ENCODE data around the gene SPAG16. TPM values are rescaled to one million over a fixed set of nuclear protein-coding genes. Genes with fewer than 3 reads are reported as not detected.

Gene SPAG16
- total RNA-seq, 2 donors from 2014 or later: 15.5 to 22.8 TPM

- DNase-seq (no peak), ATAC-seq (no peak)
- no peak overlapping the region for H3K27ac ChIP-seq
- H3K36me3 ChIP-seq (replicated peaks in 1 of 2; ENCODE audit: insufficient read depth in 1 of 2, low read depth in 2 of 2): no peaks in the 10 kb centered on the region
- TF ChIP-seq POLR2A (IDR thresholded peaks at IDR 0.05): no peak
- no peak for TF ChIP-seq CTCF (IDR thresholded peaks at IDR 0.05)
- WGBS, 2 donors: 72 to 83% methylated on average over 1 of the region's 1 CpG
- no peaks in the 10 kb centered on the region for H3K27me3 ChIP-seq
- no peaks in the 10 kb centered on the region for H3K9me3 ChIP-seq
- no peak overlapping the region for H3K4me3 ChIP-seq
- H3K4me1 ChIP-seq: peaks cover 22% of the 10 kb centered on the region
- intact Hi-C loops (cut with DNase I): no loop called here
Measured at GRCh38 chr2:213281156-213281555, 3.1 kb upstream of the SPAG16 start.

- TF ChIP-seq CTCF (IDR thresholded peaks at IDR 0.05) (no peak), POLR2A (IDR thresholded peaks at IDR 0.05) (no peak)
- no peak overlapping the region for H3K4me3 ChIP-seq
Measured at GRCh38 chr2:213285404-213285803, 1.1 kb downstream of the SPAG16 start.

GRCh38 chr2:213286161-213286560, 1.9 kb downstream of the SPAG16 start:
- intact Hi-C loops (cut with DNase I): no loop called here
- no peak overlapping the region for H3K4me3 ChIP-seq
- TF ChIP-seq POLR2A (IDR thresholded peaks at IDR 0.05): no peak
- DNase-seq: no peak
- no peaks in the 10 kb centered on the region for H3K36me3 ChIP-seq (replicated peaks in 1 of 2; ENCODE audit: insufficient read depth in 1 of 2, low read depth in 2 of 2)
- 9 to 31% methylated on average over 1 of the region's 1 CpG for WGBS, 2 donors
- H3K27ac ChIP-seq: peak overlapping the region; percentile 2 to 78 (median 12)
- H3K9me3 ChIP-seq: no peaks in the 10 kb centered on the region
- no peak for ATAC-seq
- no peaks in the 10 kb centered on the region for H3K27me3 ChIP-seq
- peaks cover 49% of the 10 kb centered on the region for H3K4me1 ChIP-seq

More at GRCh38 chr2:213285404-213285803, 1.1 kb downstream of the SPAG16 start:
- Histone ChIP-seq H3K4me1 (peaks cover 48% of the 10 kb centered on the region), H3K27me3 (no peaks in the 10 kb centered on the region), H3K9me3 (no peaks in the 10 kb centered on the region), H3K27ac (peak overlapping the region; percentile 2 to 78 (median 12)), H3K36me3 (replicated peaks in 1 of 2; ENCODE audit: insufficient read depth in 1 of 2, low read depth in 2 of 2) (no peaks in the 10 kb centered on the region)
- whole genome bisulfite sequencing, 2 donors: 22 to 32% methylated on average over 5 of the region's 5 CpGs
- intact Hi-C loops (cut with DNase I): no loop called here
- ATAC-seq (no peak), DNase-seq (no peak)

- 30 to 35% methylated on average over 2 of the region's 2 CpGs for WGBS, 2 donors
- ATAC-seq: no peak
- Histone ChIP-seq H3K9me3 (no peaks in the 10 kb centered on the region), H3K27me3 (no peaks in the 10 kb centered on the region), H3K4me1 (peaks cover 41% of the 10 kb centered on the region), H3K27ac (peak overlapping the region in 1 of 4 donors; percentile 17), H3K36me3 (replicated peaks in 1 of 2; ENCODE audit: insufficient read depth in 1 of 2, low read depth in 2 of 2) (no peaks in the 10 kb centered on the region), H3K4me3 (no peak overlapping the region)
- peak in 2 of 4 donors; percentile 5 to 22 for DNase-seq
- no peak for TF ChIP-seq CTCF (IDR thresholded peaks at IDR 0.05)
- TF ChIP-seq POLR2A (IDR thresholded peaks at IDR 0.05): no peak
- intact Hi-C loops (cut with DNase I): no loop called here
Measured at GRCh38 chr2:213288913-213289700, 4.8 kb downstream of the SPAG16 start.

- H3K36me3 ChIP-seq (replicated peaks in 1 of 2; ENCODE audit: insufficient read depth in 1 of 2, low read depth in 2 of 2): no peaks in the 10 kb centered on the region
- H3K27me3 ChIP-seq: no peaks in the 10 kb centered on the region
- WGBS, 2 donors: 56 to 63% methylated on average over 3 of the region's 3 CpGs
- ATAC-seq (no peak), DNase-seq (no peak)
- TF ChIP-seq CTCF (IDR thresholded peaks at IDR 0.05) (no peak), POLR2A (IDR thresholded peaks at IDR 0.05) (no peak)
- peaks cover 0 to 3% (median 0%) of the 10 kb centered on the region in 3 donors for H3K9me3 ChIP-seq
- H3K4me1 ChIP-seq: peaks cover 33% of the 10 kb centered on the region
- intact Hi-C loops (cut with DNase I): no loop called here
- no peak overlapping the region for H3K27ac ChIP-seq
- no peak overlapping the region for H3K4me3 ChIP-seq
Measured at GRCh38 chr2:213290501-213290900, 6.2 kb downstream of the SPAG16 start.

Data from body of pancreas (tissue), 4 donors.